Astrocyte (in vitro differentiated cells and primary cell): ENCODE measurements around the gene ARNT2. TPM values are rescaled to one million over a fixed set of nuclear protein-coding genes. Genes with fewer than 3 reads are reported as not detected.

Source experiments
- DNase-seq: peaks from one replicate; pipeline ENCODE4 v3.0.0-alpha.2; 2010; ENCODE audit warnings: low read depth
- FAIRE-seq: peaks from 2 replicates; lab custom pipeline; 2011; peaks lifted over from hg19 to GRCh38; lab: Jason Lieb, UNC
- H2AFZ ChIP-seq: 2 replicates; pipeline ENCODE4 v1.6.0; 2012; ENCODE audit warnings: low read depth, low read length, inconsistent platforms
- H3K27ac ChIP-seq: 2 replicates; pipeline ENCODE4 v1.5.1; 2011; ENCODE audit warnings: low read depth, low read length, inconsistent platforms
- H3K27me3 ChIP-seq: 2 replicates; pipeline ENCODE4 v1.6.0; 2011; ENCODE audit warnings: low read length, inconsistent platforms; ENCODE audit not compliant: insufficient read depth
- H3K36me3 ChIP-seq: 2 replicates; pipeline ENCODE4 v1.5.1; 2011; ENCODE audit warnings: low read length, inconsistent platforms; ENCODE audit not compliant: insufficient read depth
- H3K4me1 ChIP-seq: 2 replicates; pipeline ENCODE4 v1.5.1; 2011; ENCODE audit warnings: low read length, inconsistent platforms; ENCODE audit not compliant: insufficient read depth
- H3K4me2 ChIP-seq: 2 replicates; pipeline ENCODE4 v1.6.0; 2012; ENCODE audit warnings: low read length, inconsistent platforms
- H3K4me3 ChIP-seq: 2 replicates; pipeline ENCODE4 v1.5.1; 2011; ENCODE audit warnings: low read depth, mild to moderate bottlenecking, low read length, inconsistent platforms; ENCODE audit not compliant: insufficient read depth
- H3K79me2 ChIP-seq: 2 replicates; pipeline ENCODE4 v1.6.0; 2012; ENCODE audit warnings: mild to moderate bottlenecking, low read length, inconsistent platforms; ENCODE audit not compliant: insufficient read depth
- H3K9ac ChIP-seq: 2 replicates; pipeline ENCODE4 v1.6.0; 2012; ENCODE audit warnings: mild to moderate bottlenecking, low read length, inconsistent platforms
- H3K9me3 ChIP-seq: 2 replicates; pipeline ENCODE4 v1.5.1; 2012; ENCODE audit warnings: low read depth, mild to moderate bottlenecking, low read length, inconsistent platforms; ENCODE audit not compliant: insufficient read depth
- H4K20me1 ChIP-seq: 2 replicates; pipeline ENCODE4 v1.6.0; 2012; ENCODE audit warnings: low read length, inconsistent platforms; ENCODE audit not compliant: insufficient read depth
- H3K27ac Mint-ChIP-seq: one replicate; pipeline ENCODE4 v1.8.0; 2021; ENCODE audit warnings: mild to moderate bottlenecking, mixed read lengths; ENCODE audit not compliant: unreplicated experiment
- H3K27me3 Mint-ChIP-seq: one replicate; pipeline ENCODE4 v1.8.0; 2021; ENCODE audit warnings: low read depth, mixed read lengths; ENCODE audit not compliant: unreplicated experiment
- H3K36me3 Mint-ChIP-seq: one replicate; pipeline ENCODE4 v1.8.0; 2021; ENCODE audit warnings: low read depth, mixed read lengths; ENCODE audit not compliant: unreplicated experiment
- H3K4me1 Mint-ChIP-seq: one replicate; pipeline ENCODE4 v1.8.0; 2021; ENCODE audit warnings: low read depth, mixed read lengths; ENCODE audit not compliant: unreplicated experiment
- H3K4me3 Mint-ChIP-seq: one replicate; pipeline ENCODE4 v1.8.0; 2021; ENCODE audit warnings: mild to moderate bottlenecking, moderate library complexity, mixed read lengths; ENCODE audit not compliant: unreplicated experiment
- H3K9me3 Mint-ChIP-seq: one replicate; pipeline ENCODE4 v1.8.0; 2021; ENCODE audit warnings: mild to moderate bottlenecking, mixed read lengths; ENCODE audit not compliant: unreplicated experiment
- EZH2 ChIP-seq: IDR thresholded peaks from 2 replicates; pipeline ENCODE4 v1.6.1; 2012; ENCODE audit warnings: mild to moderate bottlenecking, low read length, inconsistent platforms; ENCODE audit not compliant: insufficient read depth
- total RNA-seq: library from RNA; stranded (reverse); gene quantifications from 2 replicates; pipeline ENCODE4 v1.2.1, GENCODE V29; 2021
- TF ChIP-seq, protein P1 (sequence below): IDR thresholded peaks from 2 replicates; pipeline ENCODE4 v1.5.1; 2011; ENCODE audit warnings: low read depth, mild to moderate bottlenecking, inconsistent platforms, low read length, moderate library complexity; ENCODE audit not compliant: insufficient read depth

The ARNT2 gene
- total RNA-seq, 1 donor from 2014 or later, result 3.5 TPM

DNA sequence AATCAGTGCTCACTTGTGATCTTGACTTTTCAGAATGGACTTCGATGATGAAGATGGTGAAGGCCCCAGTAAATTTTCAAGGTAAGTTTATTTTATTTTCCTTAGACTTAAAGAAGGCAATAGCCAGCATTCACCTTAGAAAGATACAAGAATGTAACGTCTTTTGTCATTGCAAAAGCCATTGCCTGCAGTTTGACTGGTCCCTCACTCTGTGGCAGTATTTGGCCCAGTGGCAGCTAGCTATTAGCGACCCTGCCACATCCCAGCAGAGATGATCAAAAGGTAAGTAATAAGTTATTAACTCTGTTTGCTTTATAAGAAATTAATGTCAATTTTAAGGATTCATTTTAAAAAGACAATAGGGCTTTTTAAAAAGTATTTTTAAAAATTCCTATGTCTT is 53.7 kb downstream of the ARNT2 start:
- H3K27ac Mint-ChIP-seq, result no peak overlapping the region
- no peak for TF ChIP-seq EZH2
- TF ChIP-seq, protein P1, sequence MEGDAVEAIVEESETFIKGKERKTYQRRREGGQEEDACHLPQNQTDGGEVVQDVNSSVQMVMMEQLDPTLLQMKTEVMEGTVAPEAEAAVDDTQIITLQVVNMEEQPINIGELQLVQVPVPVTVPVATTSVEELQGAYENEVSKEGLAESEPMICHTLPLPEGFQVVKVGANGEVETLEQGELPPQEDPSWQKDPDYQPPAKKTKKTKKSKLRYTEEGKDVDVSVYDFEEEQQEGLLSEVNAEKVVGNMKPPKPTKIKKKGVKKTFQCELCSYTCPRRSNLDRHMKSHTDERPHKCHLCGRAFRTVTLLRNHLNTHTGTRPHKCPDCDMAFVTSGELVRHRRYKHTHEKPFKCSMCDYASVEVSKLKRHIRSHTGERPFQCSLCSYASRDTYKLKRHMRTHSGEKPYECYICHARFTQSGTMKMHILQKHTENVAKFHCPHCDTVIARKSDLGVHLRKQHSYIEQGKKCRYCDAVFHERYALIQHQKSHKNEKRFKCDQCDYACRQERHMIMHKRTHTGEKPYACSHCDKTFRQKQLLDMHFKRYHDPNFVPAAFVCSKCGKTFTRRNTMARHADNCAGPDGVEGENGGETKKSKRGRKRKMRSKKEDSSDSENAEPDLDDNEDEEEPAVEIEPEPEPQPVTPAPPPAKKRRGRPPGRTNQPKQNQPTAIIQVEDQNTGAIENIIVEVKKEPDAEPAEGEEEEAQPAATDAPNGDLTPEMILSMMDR, result no peak
- Histone ChIP-seq H3K9ac (no peak overlapping the region), H3K4me1 (peaks cover 36% of the 10 kb centered on the region), H3K27ac (no peak overlapping the region), H2AFZ (no peak overlapping the region), H4K20me1 (no peaks in the 10 kb centered on the region), H3K4me2 (no peak overlapping the region), H3K27me3 (no peaks in the 10 kb centered on the region), H3K9me3 (no peaks in the 10 kb centered on the region), H3K4me3 (no peak overlapping the region), H3K36me3 (no peaks in the 10 kb centered on the region), H3K79me2 (no peaks in the 10 kb centered on the region)
- no peaks in the 10 kb centered on the region for H3K36me3 Mint-ChIP-seq
- FAIRE-seq (no peak), DNase-seq (no peak)
- peaks cover 9% of the 10 kb centered on the region for H3K27me3 Mint-ChIP-seq
- no peak overlapping the region for H3K4me3 Mint-ChIP-seq
- H3K9me3 Mint-ChIP-seq, result peaks cover 5% of the 10 kb centered on the region
- H3K4me1 Mint-ChIP-seq, result peaks cover 26% of the 10 kb centered on the region

DNA sequence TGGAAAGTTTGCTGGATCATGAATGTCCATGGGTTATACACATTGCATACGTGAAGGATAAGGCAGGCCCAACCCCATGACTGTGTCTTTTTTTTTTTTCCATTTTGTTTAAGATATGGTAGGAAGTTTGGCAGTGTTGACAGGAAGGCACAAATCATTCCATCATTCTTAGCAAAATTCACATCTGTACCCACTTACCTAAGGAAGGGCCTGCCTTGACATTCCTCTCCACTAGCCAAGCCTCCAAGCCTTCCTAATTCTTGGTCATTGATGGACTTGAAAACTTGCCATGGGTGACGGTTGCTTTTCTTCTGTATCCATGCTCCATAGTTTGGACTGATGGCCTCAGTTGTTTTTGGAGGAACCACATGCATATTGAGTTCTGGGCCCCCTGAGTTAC is 54.4 kb downstream of the ARNT2 start:
- Histone ChIP-seq H4K20me1 (no peaks in the 10 kb centered on the region), H2AFZ (no peak overlapping the region), H3K36me3 (no peaks in the 10 kb centered on the region), H3K9me3 (no peaks in the 10 kb centered on the region), H3K79me2 (no peaks in the 10 kb centered on the region), H3K27ac (no peak overlapping the region), H3K4me3 (no peak overlapping the region), H3K27me3 (no peaks in the 10 kb centered on the region), H3K4me2 (no peak overlapping the region), H3K4me1 (peaks cover 41% of the 10 kb centered on the region), H3K9ac (no peak overlapping the region)
- FAIRE-seq (no peak), DNase-seq (no peak)
- H3K27me3 Mint-ChIP-seq, result peaks cover 9% of the 10 kb centered on the region
- H3K4me1 Mint-ChIP-seq, result peaks cover 26% of the 10 kb centered on the region
- no peak overlapping the region for H3K27ac Mint-ChIP-seq
- peaks cover 5% of the 10 kb centered on the region for H3K9me3 Mint-ChIP-seq
- TF ChIP-seq EZH2, result no peak
- TF ChIP-seq, protein P1, result no peak
- H3K4me3 Mint-ChIP-seq, result no peak overlapping the region
- no peaks in the 10 kb centered on the region for H3K36me3 Mint-ChIP-seq

DNA sequence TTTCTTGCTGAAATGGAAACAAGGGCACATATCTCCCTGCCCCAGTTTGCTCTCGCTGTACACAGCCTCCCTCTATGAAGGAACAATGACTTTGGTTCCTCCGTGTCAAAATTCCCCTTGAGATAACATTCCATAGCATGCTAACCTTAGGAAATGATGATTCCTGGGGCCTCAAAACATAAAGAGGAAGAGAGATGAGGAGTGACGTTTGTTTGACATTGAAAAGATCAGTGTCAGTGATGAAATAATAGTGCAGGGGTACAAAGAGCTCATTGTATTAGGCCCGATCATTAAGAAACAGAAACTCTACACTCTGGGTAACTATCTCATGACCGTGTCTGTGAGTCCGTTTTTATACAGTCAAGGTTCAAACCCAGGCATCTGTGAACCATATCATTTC is 55.2 kb downstream of the ARNT2 start:
- H3K4me3 ChIP-seq, result no peak overlapping the region
- peaks cover 12% of the 10 kb centered on the region for H3K27me3 Mint-ChIP-seq
- no peak for FAIRE-seq
- no peak overlapping the region for H3K9ac ChIP-seq
- TF ChIP-seq, protein P1, result no peak
- no peak for TF ChIP-seq EZH2
- no peak overlapping the region for H3K4me2 ChIP-seq
- no peaks in the 10 kb centered on the region for H3K79me2 ChIP-seq
- H3K9me3 ChIP-seq, result no peaks in the 10 kb centered on the region
- H3K27me3 ChIP-seq, result no peaks in the 10 kb centered on the region
- H3K4me3 Mint-ChIP-seq, result no peak overlapping the region
- DNase-seq, result no peak
- H3K4me1 Mint-ChIP-seq, result peaks cover 23% of the 10 kb centered on the region
- H2AFZ ChIP-seq, result no peak overlapping the region
- no peaks in the 10 kb centered on the region for H3K36me3 ChIP-seq
- no peaks in the 10 kb centered on the region for H3K36me3 Mint-ChIP-seq
- no peak overlapping the region for H3K27ac ChIP-seq
- H3K9me3 Mint-ChIP-seq, result peaks cover 5% of the 10 kb centered on the region
- no peaks in the 10 kb centered on the region for H4K20me1 ChIP-seq
- H3K27ac Mint-ChIP-seq, result no peak overlapping the region
- peaks cover 45% of the 10 kb centered on the region for H3K4me1 ChIP-seq
